Neural cell (in vitro differentiated cells): ENCODE measurements around the gene ADARB2. TPM values are rescaled to one million over a fixed set of nuclear protein-coding genes. Genes with fewer than 3 reads are reported as not detected.
"Not testable (repeated sequence)": the region's sequence is repeated elsewhere in the genome, so short reads cannot be mapped to it uniquely, and the experiment has no call there.

Source experiments
- H2AFZ ChIP-seq: fragments of 200-600, 300-800 bp; sonication (generic), shearing (Covaris generic); 2 replicates; pipeline ENCODE4 v1.6.0; 2014; ENCODE audit warnings: low read depth, mild to moderate bottlenecking, antibody characterized with exemption, low read length, moderate library complexity
- H3F3A ChIP-seq: fragments of 200-600 bp; shearing (Covaris generic); 2 replicates; pipeline ENCODE4 v1.6.1; 2016; ENCODE audit warnings: mild to moderate bottlenecking, moderate library complexity, mixed read lengths, antibody characterized with exemption, low read length; ENCODE audit not compliant: insufficient read depth, poor library complexity, severe bottlenecking
- H3K27ac ChIP-seq: fragments of 200-600, 300-800 bp; sonication (generic), shearing (Covaris generic); 2 replicates; pipeline ENCODE4 v1.5.1; 2014; ENCODE audit warnings: mild to moderate bottlenecking, low read length, moderate library complexity
- H3K27me3 ChIP-seq: fragments of 300-800, 200-600 bp; sonication (generic), shearing (Covaris generic); 2 replicates; pipeline ENCODE4 v1.6.0; 2014; ENCODE audit warnings: mild to moderate bottlenecking, low read depth, low read length, moderate library complexity; ENCODE audit not compliant: insufficient read depth
- H3K36me3 ChIP-seq: fragments of 300-800, 200-600 bp; sonication (generic), shearing (Covaris generic); 2 replicates; pipeline ENCODE4 v1.5.1; 2014; ENCODE audit warnings: mild to moderate bottlenecking, antibody characterized with exemption, low read length, moderate library complexity; ENCODE audit not compliant: insufficient read depth
- H3K4me2 ChIP-seq: fragments of 300-800, 200-600 bp; sonication (generic), shearing (Covaris generic); 2 replicates; pipeline ENCODE4 v1.6.0; 2014; ENCODE audit warnings: mild to moderate bottlenecking, low read length
- H3K4me3 ChIP-seq: fragments of 300-800, 200-600 bp; sonication (generic), shearing (Covaris generic); 2 replicates; pipeline ENCODE4 v1.5.1; 2014; ENCODE audit warnings: mild to moderate bottlenecking, low read length, moderate library complexity
- H3K79me2 ChIP-seq: fragments of 200-600 bp; shearing (Covaris generic); replicated peaks from 2 replicates; pipeline ENCODE4 v1.6.0; 2014; ENCODE audit warnings: mild to moderate bottlenecking, low read length, moderate library complexity; ENCODE audit not compliant: insufficient read depth
- H3K9ac ChIP-seq: fragments of 300-800, 200-600 bp; sonication (generic), shearing (Covaris generic); 2 replicates; pipeline ENCODE4 v1.6.1; 2016; ENCODE audit warnings: mild to moderate bottlenecking, low read length, mixed read lengths
- H3K9me2 ChIP-seq: fragments of 200-600 bp; shearing (Covaris generic); 2 replicates; pipeline ENCODE4 v1.6.1; 2016; ENCODE audit warnings: mild to moderate bottlenecking, low read length, mixed read lengths; ENCODE audit not compliant: insufficient read depth
- H3K9me3 ChIP-seq: fragments of 200-600, 300-800 bp; sonication (generic), shearing (Covaris generic); 2 replicates; pipeline ENCODE4 v1.6.1; 2016; ENCODE audit warnings: mild to moderate bottlenecking, mixed run types, low read length, moderate library complexity, mixed read lengths
- H4K20me1 ChIP-seq: fragments of 200-600 bp; shearing (Covaris generic); 2 replicates; pipeline ENCODE4 v1.6.1; 2016; ENCODE audit warnings: mild to moderate bottlenecking, mixed run types; ENCODE audit not compliant: insufficient read depth
- CTCF ChIP-seq: fragments of 450-650 bp; IDR thresholded peaks from 2 replicates; pipeline ENCODE4 v1.5.1; 2014; ENCODE audit warnings: antibody characterized with exemption, mild to moderate bottlenecking, moderate library complexity; ENCODE audit not compliant: poor library complexity, severe bottlenecking
- EP300 ChIP-seq: fragments of 450-650 bp; conservative IDR thresholded peaks from 2 replicates; pipeline ENCODE4 v1.6.1; 2014; ENCODE audit warnings: antibody characterized with exemption, mild to moderate bottlenecking, moderate library complexity; ENCODE audit not compliant: poor library complexity, severe bottlenecking
- EZH2 ChIP-seq: fragments of 200-600, 300-800 bp; shearing (Covaris generic), sonication (generic); IDR thresholded peaks from 2 replicates; pipeline ENCODE4 v1.6.1; 2014; ENCODE audit warnings: antibody characterized with exemption, low read length, borderline replicate concordance, mild to moderate bottlenecking; ENCODE audit not compliant: insufficient read depth, poor library complexity, severe bottlenecking
- MXI1 ChIP-seq: fragments of 450-650 bp; conservative IDR thresholded peaks from 2 replicates; pipeline ENCODE4 v1.6.1; 2014; ENCODE audit warnings: antibody characterized with exemption, mild to moderate bottlenecking; ENCODE audit not compliant: poor library complexity, severe bottlenecking
- POLR2AphosphoS5 ChIP-seq: IDR thresholded peaks from 2 replicates; pipeline ENCODE4 v1.6.1; 2012
- RAD21 ChIP-seq: fragments of 450-650 bp; conservative IDR thresholded peaks from 2 replicates; pipeline ENCODE4 v1.6.1; 2014; ENCODE audit warnings: antibody characterized with exemption, mild to moderate bottlenecking, moderate library complexity
- REST ChIP-seq: IDR thresholded peaks from 2 replicates; pipeline ENCODE4 v1.6.1; 2012; ENCODE audit warnings: borderline replicate concordance
- SMC3 ChIP-seq: fragments of 450-650 bp; conservative IDR thresholded peaks from 2 replicates; pipeline ENCODE4 v1.6.1; 2014; ENCODE audit warnings: antibody characterized with exemption, mild to moderate bottlenecking, moderate library complexity; ENCODE audit not compliant: poor library complexity
- TAF1 ChIP-seq: IDR thresholded peaks from 2 replicates; pipeline ENCODE4 v1.6.1; 2012; ENCODE audit warnings: low read depth
- polyA plus RNA-seq: library from polyadenylated mRNA; depleted of rRNA; stranded (reverse); fragments of >200 nt; gene quantifications from 2 replicates; pipeline ENCODE4 v1.2.3, GENCODE V29; 2014

The ADARB2 gene
- polyA plus RNA-seq, 1 donor from 2014 or later = 3.6 TPM

GRCh38 chr10:1462032-1462431, 275.3 kb downstream of the ADARB2 start:
- H3K4me3 ChIP-seq = no peak overlapping the region
- no peak overlapping the region for H3K4me2 ChIP-seq
- H3K27me3 ChIP-seq = no peaks in the 10 kb centered on the region
- H3K9me2 ChIP-seq = no peaks in the 10 kb centered on the region
- no peak for TF ChIP-seq TAF1
- no peak for TF ChIP-seq REST
- no peak for TF ChIP-seq CTCF
- no peaks in the 10 kb centered on the region for H4K20me1 ChIP-seq
- H3F3A ChIP-seq = peaks cover 2% of the 10 kb centered on the region
- H3K79me2 ChIP-seq = no peaks in the 10 kb centered on the region
- H3K36me3 ChIP-seq = no peaks in the 10 kb centered on the region
- H3K27ac ChIP-seq = no peak overlapping the region
- H3K9ac ChIP-seq = no peak overlapping the region
- no peak overlapping the region for H2AFZ ChIP-seq
- H3K9me3 ChIP-seq = no peaks in the 10 kb centered on the region

GRCh38 chr10:1461016-1461415, 276.3 kb downstream of the ADARB2 start:
- H3K27me3 ChIP-seq = no peaks in the 10 kb centered on the region
- TF ChIP-seq REST (no peak), POLR2AphosphoS5 (no peak), RAD21 (no peak), EP300 (no peak), EZH2 (no peak), SMC3 (no peak), TAF1 (no peak), CTCF (no peak), MXI1 (no peak)

GRCh38 chr10:1459664-1460063, 277.7 kb downstream of the ADARB2 start:
- not testable (repeated sequence) for H2AFZ ChIP-seq, H3K4me2 ChIP-seq, H3K4me3 ChIP-seq, H3K27me3 ChIP-seq, H3F3A ChIP-seq, H3K9me2 ChIP-seq, H3K79me2 ChIP-seq, H3K9me3 ChIP-seq, H4K20me1 ChIP-seq, H3K9ac ChIP-seq, H3K36me3 ChIP-seq, H3K27ac ChIP-seq

More at GRCh38 chr10:1461016-1461415, 276.3 kb downstream of the ADARB2 start:
- no peaks in the 10 kb centered on the region for H3F3A ChIP-seq
- no peaks in the 10 kb centered on the region for H3K36me3 ChIP-seq
- H3K79me2 ChIP-seq = no peaks in the 10 kb centered on the region
- no peaks in the 10 kb centered on the region for H4K20me1 ChIP-seq
- no peaks in the 10 kb centered on the region for H3K9me2 ChIP-seq
- no peak overlapping the region for H3K4me3 ChIP-seq
- H3K4me2 ChIP-seq = no peak overlapping the region
- H2AFZ ChIP-seq = no peak overlapping the region
- H3K27ac ChIP-seq = no peak overlapping the region
- H3K9ac ChIP-seq = no peak overlapping the region
- no peaks in the 10 kb centered on the region for H3K9me3 ChIP-seq
